Astrocyte (in vitro differentiated cells and primary cell): ENCODE results near the gene ACOT12.

ENCODE experiments used
- EZH2 ChIP-seq: IDR thresholded peaks from 2 replicates; pipeline ENCODE4 v1.6.1; 2012; ENCODE audit warnings: mild to moderate bottlenecking, low read length, inconsistent platforms; ENCODE audit not compliant: insufficient read depth
- TF ChIP-seq, protein P1 (sequence below): IDR thresholded peaks from 2 replicates; pipeline ENCODE4 v1.5.1; 2011; ENCODE audit warnings: low read depth, mild to moderate bottlenecking, inconsistent platforms, low read length, moderate library complexity; ENCODE audit not compliant: insufficient read depth

DNA sequence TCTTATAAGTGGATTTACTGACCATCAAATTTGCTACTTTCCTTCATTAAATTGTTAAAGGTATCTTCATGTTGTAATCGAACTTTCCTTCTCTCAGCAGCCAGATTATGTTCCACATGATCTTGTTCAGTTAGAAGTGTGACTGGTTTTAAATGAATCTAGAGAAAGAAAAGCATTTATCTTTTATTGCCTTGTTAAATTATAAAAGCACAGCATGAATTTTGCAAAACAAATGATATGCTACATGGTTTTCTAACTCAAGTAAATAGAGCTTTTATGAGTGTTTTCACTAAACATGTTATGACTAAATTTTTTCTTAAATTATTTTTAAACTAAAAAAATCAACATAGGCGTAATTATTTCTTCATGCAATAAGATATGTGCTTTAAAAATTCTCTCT lies 34.1 kb downstream of the ACOT12 start:
- TF ChIP-seq EZH2: no peak
- TF ChIP-seq, protein P1, sequence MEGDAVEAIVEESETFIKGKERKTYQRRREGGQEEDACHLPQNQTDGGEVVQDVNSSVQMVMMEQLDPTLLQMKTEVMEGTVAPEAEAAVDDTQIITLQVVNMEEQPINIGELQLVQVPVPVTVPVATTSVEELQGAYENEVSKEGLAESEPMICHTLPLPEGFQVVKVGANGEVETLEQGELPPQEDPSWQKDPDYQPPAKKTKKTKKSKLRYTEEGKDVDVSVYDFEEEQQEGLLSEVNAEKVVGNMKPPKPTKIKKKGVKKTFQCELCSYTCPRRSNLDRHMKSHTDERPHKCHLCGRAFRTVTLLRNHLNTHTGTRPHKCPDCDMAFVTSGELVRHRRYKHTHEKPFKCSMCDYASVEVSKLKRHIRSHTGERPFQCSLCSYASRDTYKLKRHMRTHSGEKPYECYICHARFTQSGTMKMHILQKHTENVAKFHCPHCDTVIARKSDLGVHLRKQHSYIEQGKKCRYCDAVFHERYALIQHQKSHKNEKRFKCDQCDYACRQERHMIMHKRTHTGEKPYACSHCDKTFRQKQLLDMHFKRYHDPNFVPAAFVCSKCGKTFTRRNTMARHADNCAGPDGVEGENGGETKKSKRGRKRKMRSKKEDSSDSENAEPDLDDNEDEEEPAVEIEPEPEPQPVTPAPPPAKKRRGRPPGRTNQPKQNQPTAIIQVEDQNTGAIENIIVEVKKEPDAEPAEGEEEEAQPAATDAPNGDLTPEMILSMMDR: no peak
